ENCODE measurements around the gene GSDME. TPM values are rescaled to one million over a fixed set of nuclear protein-coding genes. Genes with fewer than 3 reads are reported as not detected.
A peak's percentile ranks its signal among the peaks of the same experiment; 100 is the strongest.
"Not testable (repeated sequence)": the region's sequence is repeated elsewhere in the genome, so short reads cannot be mapped to it uniquely, and the experiment has no call there.

GSDME gene
- total RNA-seq, 3 donors from 2014 or later = 1.8 to 4.3 (median 3.1) TPM

DNA sequence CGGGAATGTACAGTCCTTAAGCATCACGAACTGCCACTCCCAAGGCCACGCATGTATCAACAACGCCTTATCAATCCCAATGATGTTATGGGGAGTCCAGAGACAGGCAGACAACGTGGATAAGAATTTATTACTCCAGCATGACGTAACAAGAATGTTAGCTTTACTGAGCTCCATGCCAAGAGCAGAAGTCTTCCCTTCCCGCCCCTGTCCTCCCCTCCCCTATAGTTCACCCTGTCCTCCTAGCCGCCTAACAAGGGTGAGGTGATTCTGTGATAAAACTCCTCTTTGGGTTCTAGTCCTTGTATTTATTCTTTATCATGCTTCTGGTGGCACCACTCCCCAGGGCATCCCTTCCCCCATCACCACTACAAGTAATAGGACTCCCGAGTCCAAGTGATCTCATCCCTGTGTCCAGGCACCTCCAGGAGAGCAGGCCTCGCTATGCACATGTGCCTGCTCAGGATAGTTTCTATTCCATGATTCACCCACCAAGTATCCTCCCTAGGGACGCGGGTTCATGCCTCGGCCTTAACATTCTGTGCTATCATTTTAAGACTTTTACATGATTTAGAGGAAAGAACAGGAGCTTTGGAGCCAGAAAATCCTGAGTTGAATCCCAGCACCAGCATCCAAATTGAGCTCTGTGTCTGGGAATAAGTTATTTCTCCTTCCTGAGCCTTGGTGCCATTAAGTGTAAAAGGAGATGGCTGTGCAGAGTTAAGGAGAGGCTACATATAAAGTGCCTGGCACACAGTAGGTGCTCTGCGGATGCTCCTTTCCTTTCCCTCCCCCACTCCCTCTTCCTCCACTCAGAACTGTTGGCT is 15.4 kb downstream of the GSDME start:
- no peak overlapping the region for H3K4me3 Mint-ChIP-seq
- ATAC-seq (no peak), DNase-seq (no peak)
- no peaks in the 10 kb centered on the region for H3K36me3 Mint-ChIP-seq (ENCODE audit: insufficient read depth)
- peaks cover 27% of the 10 kb centered on the region for H3K27me3 Mint-ChIP-seq (ENCODE audit: low read depth)
- no peaks in the 10 kb centered on the region for H3K4me1 Mint-ChIP-seq (ENCODE audit: low read depth)
- H3K9me3 Mint-ChIP-seq = peaks cover 12% of the 10 kb centered on the region

DNA sequence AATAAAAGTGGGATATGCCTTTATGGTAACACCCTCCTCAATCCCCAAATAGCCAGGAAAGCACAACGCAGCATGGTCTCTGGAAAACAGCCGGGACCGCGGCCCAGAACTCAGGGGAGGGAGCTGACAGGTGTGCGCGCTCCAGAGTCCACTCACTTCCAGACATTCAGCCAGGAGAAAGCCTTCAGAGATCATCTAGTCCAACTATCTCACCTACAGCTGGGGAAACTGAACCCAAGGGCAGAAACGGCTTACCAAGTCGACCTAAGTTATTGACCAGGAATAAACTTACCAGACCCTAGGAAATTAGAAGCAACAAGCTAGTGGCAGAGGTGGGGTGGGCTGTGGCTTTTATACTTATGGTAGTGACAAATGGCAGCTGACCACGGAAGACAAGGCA is 16.4 kb downstream of the GSDME start:
- no peaks in the 10 kb centered on the region for H3K36me3 Mint-ChIP-seq (ENCODE audit: insufficient read depth)
- ATAC-seq (no peak), DNase-seq (no peak)
- peaks cover 27% of the 10 kb centered on the region for H3K27me3 Mint-ChIP-seq (ENCODE audit: low read depth)
- H3K9me3 Mint-ChIP-seq = peaks cover 17% of the 10 kb centered on the region
- no peak overlapping the region for H3K4me3 Mint-ChIP-seq
- H3K4me1 Mint-ChIP-seq (ENCODE audit: low read depth) = no peaks in the 10 kb centered on the region

DNA sequence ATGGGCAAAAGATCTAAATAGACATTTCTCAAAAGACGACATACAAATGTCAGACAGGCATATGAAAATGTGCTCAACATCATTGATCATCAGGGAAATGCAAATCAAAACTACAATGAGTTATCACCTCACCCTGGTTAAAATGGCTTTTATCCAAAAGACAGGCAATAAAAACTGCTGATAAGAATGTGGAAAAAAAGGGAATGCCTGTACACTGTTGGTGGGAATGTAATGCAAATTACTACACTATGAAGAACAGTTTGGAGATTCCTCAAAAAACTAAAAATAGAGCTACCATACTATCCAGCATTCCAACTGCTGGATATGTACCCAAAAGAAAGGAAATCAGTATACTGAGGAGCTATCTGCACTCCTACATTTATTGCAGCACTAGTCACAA is 18.0 kb downstream of the GSDME start:
- peaks cover 33% of the 10 kb centered on the region for H3K27me3 Mint-ChIP-seq (ENCODE audit: low read depth)
- no peak for DNase-seq
- H3K9me3 Mint-ChIP-seq = peaks cover 19% of the 10 kb centered on the region
- H3K4me1 Mint-ChIP-seq (ENCODE audit: low read depth) = no peaks in the 10 kb centered on the region
- H3K36me3 Mint-ChIP-seq (ENCODE audit: insufficient read depth) = no peaks in the 10 kb centered on the region
- ATAC-seq = no peak
- H3K4me3 Mint-ChIP-seq = no peak overlapping the region

DNA sequence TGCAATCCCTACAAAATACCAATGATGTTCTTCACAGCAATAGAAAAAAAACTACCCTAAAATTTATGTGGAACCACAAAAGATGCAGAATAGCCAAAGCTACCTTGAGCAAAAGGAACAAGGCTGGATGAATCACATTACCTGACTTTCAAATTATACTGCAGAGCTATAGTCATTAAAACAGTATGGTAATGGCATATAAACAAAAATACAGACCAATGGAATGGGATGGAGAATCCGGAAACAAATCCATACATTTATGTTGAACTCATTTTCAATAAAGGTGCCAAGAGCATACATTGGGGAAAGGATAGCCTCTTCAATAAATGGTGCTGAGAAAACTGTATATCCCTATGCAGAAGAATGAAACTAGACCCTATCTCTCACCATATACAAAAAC is 18.7 kb downstream of the GSDME start:
- no peak for DNase-seq
- Mint-ChIP-seq H3K9me3 (peaks cover 19% of the 10 kb centered on the region), H3K4me3 (no peak overlapping the region), H3K4me1 (ENCODE audit: low read depth) (no peaks in the 10 kb centered on the region), H3K27me3 (ENCODE audit: low read depth) (peaks cover 30% of the 10 kb centered on the region), H3K36me3 (ENCODE audit: insufficient read depth) (no peaks in the 10 kb centered on the region)
- no peak for ATAC-seq

DNA sequence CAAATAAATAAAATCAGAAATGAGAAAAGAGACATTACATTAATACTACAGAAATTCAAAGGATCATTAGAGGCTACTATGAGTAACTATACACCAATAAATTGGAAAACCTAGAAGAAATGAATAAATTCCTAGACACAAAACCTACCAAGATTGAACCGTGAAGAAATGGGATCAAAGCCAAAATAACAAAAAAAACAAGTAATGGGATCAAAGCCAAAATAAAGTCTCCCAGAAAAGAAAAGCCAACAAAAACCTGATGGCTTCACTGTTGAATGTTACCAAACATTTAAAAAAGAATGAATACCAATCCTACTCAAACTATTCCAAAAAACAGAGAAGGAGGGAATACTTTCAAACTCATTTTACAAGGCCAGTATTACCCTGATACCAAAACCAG is 20.0 kb downstream of the GSDME start:
- peaks cover 28% of the 10 kb centered on the region for H3K27me3 Mint-ChIP-seq (ENCODE audit: low read depth)
- ATAC-seq = no peak
- peaks cover 19% of the 10 kb centered on the region for H3K9me3 Mint-ChIP-seq
- H3K4me3 Mint-ChIP-seq = no peak overlapping the region
- no peaks in the 10 kb centered on the region for H3K4me1 Mint-ChIP-seq (ENCODE audit: low read depth)
- DNase-seq = no peak
- H3K36me3 Mint-ChIP-seq (ENCODE audit: insufficient read depth) = no peaks in the 10 kb centered on the region

DNA sequence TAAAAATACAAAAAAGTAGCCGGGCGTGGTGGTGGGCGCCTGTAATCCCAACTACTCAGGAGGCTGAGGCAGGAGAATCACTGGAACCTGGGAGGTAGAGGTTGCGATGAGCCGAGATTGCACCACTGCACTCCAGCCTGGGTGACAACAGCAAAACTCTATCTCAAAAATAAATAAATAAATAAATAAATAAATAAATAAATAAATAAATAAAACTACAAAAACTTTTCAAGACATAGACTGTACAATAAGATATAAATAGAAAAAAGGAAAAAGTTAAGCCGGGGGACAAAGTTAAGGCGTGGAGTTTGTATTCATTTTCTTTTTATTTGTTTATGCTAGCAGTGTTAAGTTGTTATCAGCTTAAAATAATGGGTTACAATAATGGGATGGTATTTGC is 21.7 kb downstream of the GSDME start:
- H3K9me3 Mint-ChIP-seq = peaks cover 19% of the 10 kb centered on the region
- not testable (repeated sequence) for ATAC-seq; H3K4me3 Mint-ChIP-seq; H3K36me3 Mint-ChIP-seq (ENCODE audit: insufficient read depth); H3K4me1 Mint-ChIP-seq (ENCODE audit: low read depth); DNase-seq
- H3K27me3 Mint-ChIP-seq (ENCODE audit: low read depth) = peaks cover 24% of the 10 kb centered on the region

DNA sequence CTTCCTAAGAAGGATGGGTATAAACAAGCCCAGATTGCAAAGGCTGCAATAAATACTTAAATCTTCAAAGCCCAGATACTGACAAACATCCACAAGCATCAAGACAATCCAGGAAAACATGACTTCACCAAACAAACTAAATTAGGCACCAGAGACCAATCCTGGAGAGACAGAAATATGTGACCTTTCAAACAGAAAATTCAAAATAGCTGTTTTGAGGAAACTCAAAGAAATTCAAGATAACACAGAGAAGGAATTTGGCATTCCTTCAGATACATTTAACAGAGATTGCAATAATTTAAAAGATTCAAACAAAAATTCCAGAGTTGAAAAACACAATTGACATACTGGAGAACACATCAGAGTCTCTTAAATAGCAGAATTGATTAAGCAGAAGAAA is 23.0 kb downstream of the GSDME start:
- no peak for DNase-seq
- no peak for ATAC-seq
- peaks cover 19% of the 10 kb centered on the region for H3K9me3 Mint-ChIP-seq
- no peak overlapping the region for H3K4me3 Mint-ChIP-seq
- no peaks in the 10 kb centered on the region for H3K36me3 Mint-ChIP-seq (ENCODE audit: insufficient read depth)
- no peaks in the 10 kb centered on the region for H3K4me1 Mint-ChIP-seq (ENCODE audit: low read depth)
- H3K27me3 Mint-ChIP-seq (ENCODE audit: low read depth) = peaks cover 20% of the 10 kb centered on the region

DNA sequence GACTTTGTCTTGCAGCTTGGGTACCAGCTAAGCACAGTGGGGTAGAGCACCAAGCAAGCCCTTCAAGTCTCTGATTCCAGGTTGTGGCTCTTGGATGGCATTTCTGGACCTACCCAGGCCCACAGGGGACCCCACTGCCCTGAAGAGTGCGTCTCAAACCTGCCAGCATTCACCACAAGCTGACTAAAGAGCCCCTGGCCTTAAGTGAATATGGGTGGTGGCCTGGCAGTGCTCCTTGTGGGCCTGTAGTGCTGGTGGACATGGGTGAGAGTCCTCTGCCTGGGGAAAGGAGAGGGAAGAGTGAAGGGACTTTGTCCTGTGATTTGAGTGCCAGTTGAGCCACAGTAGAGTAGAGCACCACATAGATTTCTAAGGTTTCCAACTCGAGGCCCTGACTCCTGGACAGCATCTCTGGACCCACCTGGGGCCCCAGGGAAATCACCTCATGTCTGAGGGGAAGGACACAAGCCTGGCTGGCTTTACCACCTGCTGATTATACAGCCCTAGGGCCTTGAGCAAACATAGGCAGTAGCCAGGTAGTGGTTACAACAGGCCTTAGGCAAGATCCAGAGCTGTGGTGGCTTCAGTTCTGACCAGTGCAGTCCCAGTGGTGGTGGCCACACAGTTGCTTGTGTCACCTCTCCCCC is 23.7 kb downstream of the GSDME start:
- H3K4me1 Mint-ChIP-seq (ENCODE audit: low read depth) = peaks cover 6% of the 10 kb centered on the region
- DNase-seq (no peak), ATAC-seq (no peak)
- H3K9me3 Mint-ChIP-seq = peaks cover 13% of the 10 kb centered on the region
- H3K36me3 Mint-ChIP-seq (ENCODE audit: insufficient read depth) = no peaks in the 10 kb centered on the region
- H3K4me3 Mint-ChIP-seq = no peak overlapping the region
- peaks cover 21% of the 10 kb centered on the region for H3K27me3 Mint-ChIP-seq (ENCODE audit: low read depth)

DNA sequence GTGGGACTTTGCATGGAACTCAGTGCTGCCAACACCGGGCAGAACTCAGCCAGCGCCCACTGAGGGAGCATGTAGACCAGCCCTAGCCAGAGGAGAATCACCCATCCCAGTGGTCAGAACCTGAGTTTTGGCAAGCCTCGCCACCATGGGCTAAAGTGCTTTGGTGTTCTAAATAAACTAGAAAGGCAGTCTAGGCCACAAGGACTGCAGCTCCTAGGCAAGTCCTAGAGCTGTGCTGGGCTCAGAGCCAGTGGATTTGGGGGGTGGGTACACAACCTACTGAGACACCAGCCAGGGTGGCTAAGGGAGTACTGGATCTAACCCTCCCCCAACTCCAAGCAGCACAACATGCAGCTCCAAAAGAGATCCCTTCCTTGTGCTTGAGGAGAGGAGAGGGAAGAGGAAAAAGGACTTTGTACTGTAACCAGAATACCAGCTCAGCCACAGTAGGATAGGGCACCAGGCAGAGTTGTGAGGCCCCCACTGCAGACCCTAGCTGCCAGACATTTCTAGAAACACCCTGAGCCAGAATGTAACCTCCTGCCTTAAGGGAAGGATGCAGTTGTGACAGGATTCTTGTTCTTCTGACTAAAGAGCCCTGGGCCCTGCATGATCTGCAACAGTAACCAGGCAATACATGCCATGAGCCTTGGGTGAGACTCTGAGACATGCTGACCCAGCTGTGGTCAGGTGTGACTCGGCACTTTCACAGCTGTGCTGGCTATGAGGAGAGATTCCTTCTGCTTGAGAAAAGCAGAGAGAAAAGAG is 24.4 kb downstream of the GSDME start:
- Mint-ChIP-seq H3K36me3 (ENCODE audit: insufficient read depth) (no peaks in the 10 kb centered on the region), H3K9me3 (peaks cover 7% of the 10 kb centered on the region), H3K4me1 (ENCODE audit: low read depth) (peaks cover 12% of the 10 kb centered on the region), H3K27me3 (ENCODE audit: low read depth) (peaks cover 24% of the 10 kb centered on the region), H3K4me3 (no peak overlapping the region)
- DNase-seq (no peak), ATAC-seq (no peak)

DNA sequence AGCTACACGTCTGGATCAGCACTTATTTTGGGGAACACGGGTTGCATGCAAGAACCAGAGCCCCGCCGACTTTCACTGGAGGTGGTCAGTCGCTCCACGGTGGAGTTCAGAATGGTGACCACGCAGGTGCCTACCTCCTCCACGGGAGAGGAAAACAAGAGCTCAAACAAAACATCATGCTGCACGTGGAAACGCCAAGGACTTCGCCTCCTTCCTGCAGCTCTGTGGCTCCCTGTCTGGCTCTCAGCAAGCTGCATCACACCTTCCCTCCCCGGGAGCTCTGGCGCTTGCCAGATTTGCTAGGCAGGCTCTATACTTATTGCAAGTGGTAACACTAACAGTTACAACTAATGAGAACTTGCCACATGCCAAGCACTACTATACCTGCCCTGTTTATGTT is 26.0 kb downstream of the GSDME start:
- peaks cover 23% of the 10 kb centered on the region for H3K27me3 Mint-ChIP-seq (ENCODE audit: low read depth)
- no peak overlapping the region for H3K4me3 Mint-ChIP-seq
- peaks cover 7% of the 10 kb centered on the region for H3K9me3 Mint-ChIP-seq
- ATAC-seq = no peak
- no peak for DNase-seq
- H3K4me1 Mint-ChIP-seq (ENCODE audit: low read depth) = peaks cover 19% of the 10 kb centered on the region
- H3K36me3 Mint-ChIP-seq (ENCODE audit: insufficient read depth) = no peaks in the 10 kb centered on the region

DNA sequence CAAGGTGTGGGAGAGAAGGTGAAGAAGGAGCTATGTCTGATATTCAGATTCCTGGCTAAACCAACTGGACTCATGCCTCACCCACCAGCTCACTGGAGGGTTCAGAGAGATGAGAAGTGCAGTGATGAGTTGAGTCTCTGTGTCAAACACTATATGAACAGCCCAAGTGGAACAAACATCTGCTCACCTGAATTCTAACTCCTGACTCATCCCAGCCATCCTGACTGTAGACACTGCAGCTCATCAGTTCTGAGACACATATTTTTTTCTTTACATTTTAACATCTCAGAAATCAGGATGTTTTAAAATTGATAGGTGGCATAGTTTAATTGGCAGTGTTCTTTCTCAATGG is 27.3 kb downstream of the GSDME start:
- H3K27me3 Mint-ChIP-seq (ENCODE audit: low read depth) = peaks cover 17% of the 10 kb centered on the region
- H3K9me3 Mint-ChIP-seq = no peaks in the 10 kb centered on the region
- no peak overlapping the region for H3K4me3 Mint-ChIP-seq
- H3K36me3 Mint-ChIP-seq (ENCODE audit: insufficient read depth) = no peaks in the 10 kb centered on the region
- DNase-seq = no peak
- H3K4me1 Mint-ChIP-seq (ENCODE audit: low read depth) = peaks cover 19% of the 10 kb centered on the region
- ATAC-seq = no peak

DNA sequence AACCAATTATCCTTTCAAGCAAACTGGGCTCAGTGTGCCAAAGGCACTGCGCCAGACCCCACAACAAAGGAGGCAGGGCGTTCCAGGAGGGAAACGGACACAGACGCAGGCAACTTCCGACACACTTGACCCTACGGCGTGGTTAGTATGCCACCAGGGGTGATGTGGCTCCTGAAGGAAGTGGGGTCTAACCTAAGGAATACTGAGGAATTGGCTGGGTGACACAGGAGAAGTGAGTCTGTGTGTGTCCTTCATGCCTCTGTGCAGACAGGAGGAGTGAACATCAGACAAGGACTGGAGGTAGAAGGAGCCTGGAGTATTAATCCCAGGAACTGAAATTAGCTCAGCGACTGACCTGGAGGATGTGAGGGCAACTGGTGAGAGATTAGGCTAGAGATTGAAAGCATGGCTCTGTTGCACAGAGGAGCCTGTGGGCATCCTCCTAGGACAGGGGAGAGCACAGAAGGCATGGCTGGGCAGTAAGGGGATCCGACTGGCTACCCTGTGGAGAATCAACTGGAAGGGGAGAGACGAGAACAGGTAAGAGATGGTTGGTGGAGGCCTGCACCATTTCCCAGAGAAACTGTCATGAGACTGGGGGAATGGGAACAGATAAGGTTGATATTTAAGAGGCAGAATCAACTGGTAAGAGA is 27.8 kb downstream of the GSDME start:
- Mint-ChIP-seq H3K4me1 (ENCODE audit: low read depth) (peaks cover 19% of the 10 kb centered on the region), H3K9me3 (no peaks in the 10 kb centered on the region), H3K4me3 (no peak overlapping the region), H3K27me3 (ENCODE audit: low read depth) (peaks cover 13% of the 10 kb centered on the region), H3K36me3 (ENCODE audit: insufficient read depth) (no peaks in the 10 kb centered on the region)
- no peak for DNase-seq
- ATAC-seq = no peak

DNA sequence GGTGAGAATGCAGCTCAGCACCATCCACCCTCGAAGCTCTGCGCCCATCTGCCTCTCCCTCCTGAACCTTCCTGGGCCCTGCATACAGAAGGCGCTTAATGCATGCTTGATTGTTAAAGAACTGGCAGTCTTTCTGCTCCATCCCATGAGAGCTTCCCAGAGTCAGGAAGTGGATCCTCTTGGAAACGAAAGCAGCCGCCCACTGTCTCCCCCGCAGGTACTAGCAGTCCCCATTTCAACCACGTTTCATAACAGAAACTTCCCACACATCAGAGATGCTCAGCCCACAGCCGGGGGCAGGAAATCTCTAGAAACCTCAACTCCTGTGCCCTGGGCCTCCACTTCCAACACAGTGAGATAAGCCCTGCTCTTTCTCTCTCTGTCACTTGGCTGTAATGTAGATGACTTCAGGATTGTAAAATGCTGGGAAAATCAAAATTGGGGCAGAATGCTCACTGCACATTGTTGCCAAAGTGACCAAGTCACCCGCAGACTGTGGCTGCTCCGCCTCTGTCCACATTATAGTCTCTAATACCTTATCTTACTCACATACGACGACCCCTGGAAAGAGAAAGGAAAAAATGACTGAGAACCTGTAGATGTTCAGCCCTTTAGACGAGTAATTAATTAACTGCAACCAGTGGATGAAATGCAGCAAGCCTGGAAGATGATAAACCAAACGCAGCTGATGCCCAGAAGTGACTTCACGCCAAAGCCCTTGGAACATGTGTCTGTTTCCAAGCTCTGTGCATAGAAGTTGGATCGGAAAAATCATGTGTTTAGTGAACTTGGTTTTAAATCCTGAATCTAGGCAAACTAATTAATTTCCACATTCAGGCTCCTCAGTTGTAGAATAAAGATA is 28.5 kb downstream of the GSDME start:
- DNase-seq (no peak), ATAC-seq (peak; percentile 28 to 36)
- peak overlapping the region; percentile 6 for H3K4me3 Mint-ChIP-seq
- peaks cover 19% of the 10 kb centered on the region for H3K4me1 Mint-ChIP-seq (ENCODE audit: low read depth)
- H3K9me3 Mint-ChIP-seq = no peaks in the 10 kb centered on the region
- H3K36me3 Mint-ChIP-seq (ENCODE audit: insufficient read depth) = no peaks in the 10 kb centered on the region
- peaks cover 12% of the 10 kb centered on the region for H3K27me3 Mint-ChIP-seq (ENCODE audit: low read depth)

DNA sequence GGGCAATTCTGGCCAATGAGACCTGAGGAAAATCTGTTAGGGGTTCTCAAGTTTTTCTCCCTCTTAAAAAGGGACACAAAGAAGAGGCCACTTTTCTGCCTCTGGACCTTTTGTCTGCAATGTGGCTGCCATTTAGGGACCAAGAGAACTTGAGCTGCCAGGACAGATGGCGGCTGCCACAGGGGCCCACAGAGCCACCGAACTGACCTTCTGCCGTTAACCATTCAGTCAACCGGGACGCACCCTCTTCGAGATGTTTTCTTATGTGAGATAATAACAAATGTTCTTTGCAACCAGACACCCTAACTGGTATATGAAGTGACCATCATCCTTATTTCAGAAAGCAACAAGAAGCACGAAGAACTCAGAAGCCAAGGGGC is 29.2 kb downstream of the GSDME start:
- DNase-seq (no peak), ATAC-seq (no peak)
- Mint-ChIP-seq H3K36me3 (ENCODE audit: insufficient read depth) (no peaks in the 10 kb centered on the region), H3K9me3 (no peaks in the 10 kb centered on the region), H3K4me3 (no peak overlapping the region), H3K4me1 (ENCODE audit: low read depth) (peaks cover 19% of the 10 kb centered on the region), H3K27me3 (ENCODE audit: low read depth) (peaks cover 11% of the 10 kb centered on the region)

Data from activated T-cell treated with anti-CD3 and anti-CD28 coated beads, Interleukin-2, amount 50 U/mL, for 4 hours (primary cell).